CD4-positive, alpha-beta T cell treated with Interleukin-15 for 1 hour (primary cell): ENCODE results near the gene ASXL1.
A peak's percentile ranks its signal among the peaks of the same experiment; 100 is the strongest.
"Not testable (repeated sequence)": the region's sequence is repeated elsewhere in the genome, so short reads cannot be mapped to it uniquely, and the experiment has no call there.

Source experiments
- DNase-seq: peaks from one replicate; pipeline ENCODE4 v3.0.0-alpha.2; 2020

ASXL1 gene

GRCh38 chr20:32357869-32358631, at the start of gene ASXL1:
Gene ASXL1, plus strand, starts transcription at chr20:32358331. Its CDS starts 445 bp downstream, at chr20:32358776.
- peak; percentile 96 for DNase-seq

GRCh38 chr20:32312718-32313424, 45.3 kb upstream of the ASXL1 start:
- DNase-seq = no peak

- DNase-seq = no peak
Observed at GRCh38 chr20:32314768-32315167, 43.4 kb upstream of the ASXL1 start.

- no peak for DNase-seq
Observed at GRCh38 chr20:32315399-32315798, 42.7 kb upstream of the ASXL1 start.

GRCh38 chr20:32315891-32316290, 42.2 kb upstream of the ASXL1 start:
- DNase-seq = no peak

- no peak for DNase-seq
Observed at GRCh38 chr20:32316667-32317066, 41.5 kb upstream of the ASXL1 start.

- DNase-seq = no peak
Observed at GRCh38 chr20:32319100-32319499, 39.0 kb upstream of the ASXL1 start.

GRCh38 chr20:32320305-32320704, 37.8 kb upstream of the ASXL1 start:
- DNase-seq = no peak

GRCh38 chr20:32321390-32321789, 36.7 kb upstream of the ASXL1 start:
- no peak for DNase-seq

- DNase-seq = not testable (repeated sequence)
Observed at GRCh38 chr20:32322260-32322659, 35.9 kb upstream of the ASXL1 start.

- DNase-seq = not testable (repeated sequence)
Observed at GRCh38 chr20:32323761-32324160, 34.4 kb upstream of the ASXL1 start.

- DNase-seq = no peak
Observed at GRCh38 chr20:32325706-32326503, 32.2 kb upstream of the ASXL1 start.

- DNase-seq = no peak
Observed at GRCh38 chr20:32326504-32326845, 31.7 kb upstream of the ASXL1 start.

GRCh38 chr20:32327087-32327681, 30.9 kb upstream of the ASXL1 start:
- no peak for DNase-seq

GRCh38 chr20:32329817-32330554, 28.1 kb upstream of the ASXL1 start:
- no peak for DNase-seq

GRCh38 chr20:32330555-32330897, 27.6 kb upstream of the ASXL1 start:
- DNase-seq = no peak

- no peak for DNase-seq
Observed at GRCh38 chr20:32332614-32333013, 25.5 kb upstream of the ASXL1 start.

- no peak for DNase-seq
Observed at GRCh38 chr20:32333181-32333987, 24.7 kb upstream of the ASXL1 start.

GRCh38 chr20:32333988-32334885, 23.9 kb upstream of the ASXL1 start:
- DNase-seq = peak; percentile 61

GRCh38 chr20:32336918-32337347, 21.2 kb upstream of the ASXL1 start:
- DNase-seq = no peak
